Stimulated activated CD8-positive, alpha-beta memory T cell treated with anti-CD3 and anti-CD28 coated beads, Interleukin-12 subunit alpha, Interleukin-12 subunit beta, amount 100 ng/mL, for 24 hours (primary cell): ENCODE data around the gene SERPINH1.
"Not testable (repeated sequence)": the region's sequence is repeated elsewhere in the genome, so short reads cannot be mapped to it uniquely, and the experiment has no call there.

Experiments used
- DNase-seq: peaks from one replicate; pipeline ENCODE4 v3.0.0-alpha.2; 2020; ENCODE audit errors: extremely low read depth

The SERPINH1 gene

GRCh38 chr11:75574698-75575602 lies 12.9 kb downstream of the SERPINH1 start:
- no peak for DNase-seq

GRCh38 chr11:75576017-75576416 lies 14.0 kb downstream of the SERPINH1 start:
- no peak for DNase-seq

- DNase-seq = no peak
These were observed 14.5 kb downstream of the SERPINH1 start for GRCh38 chr11:75576499-75576918.

- no peak for DNase-seq
These were observed 15.2 kb downstream of the SERPINH1 start for GRCh38 chr11:75577207-75577606.

- no peak for DNase-seq
These were observed 16.9 kb downstream of the SERPINH1 start for GRCh38 chr11:75578977-75579376.

GRCh38 chr11:75579841-75580240 lies 17.8 kb downstream of the SERPINH1 start:
- DNase-seq = no peak

GRCh38 chr11:75582506-75582894 lies 20.4 kb downstream of the SERPINH1 start:
- DNase-seq = no peak

GRCh38 chr11:75582895-75583717 lies 21.1 kb downstream of the SERPINH1 start:
- no peak for DNase-seq

- DNase-seq = no peak
These were observed 21.9 kb downstream of the SERPINH1 start for GRCh38 chr11:75583718-75584658.

GRCh38 chr11:75584659-75585292 lies 22.7 kb downstream of the SERPINH1 start:
- DNase-seq = not testable (repeated sequence)

- no peak for DNase-seq
These were observed 23.2 kb downstream of the SERPINH1 start for GRCh38 chr11:75585293-75585670.

GRCh38 chr11:75586395-75586794 lies 24.3 kb downstream of the SERPINH1 start:
- DNase-seq = no peak

- no peak for DNase-seq
These were observed 26.0 kb downstream of the SERPINH1 start for GRCh38 chr11:75588051-75588481.

GRCh38 chr11:75589051-75589450 lies 27.0 kb downstream of the SERPINH1 start:
- no peak for DNase-seq

- no peak for DNase-seq
These were observed 27.9 kb downstream of the SERPINH1 start for GRCh38 chr11:75589933-75590332.

- DNase-seq = no peak
These were observed 29.3 kb downstream of the SERPINH1 start for GRCh38 chr11:75591371-75591770.

- no peak for DNase-seq
These were observed 29.9 kb downstream of the SERPINH1 start for GRCh38 chr11:75591966-75592365.

- DNase-seq = no peak
These were observed 30.7 kb downstream of the SERPINH1 start for GRCh38 chr11:75592715-75593114.

GRCh38 chr11:75593286-75593915 lies 31.3 kb downstream of the SERPINH1 start:
- no peak for DNase-seq

GRCh38 chr11:75594211-75594610 lies 32.2 kb downstream of the SERPINH1 start:
- no peak for DNase-seq

GRCh38 chr11:75595429-75595828 lies 33.4 kb downstream of the SERPINH1 start:
- DNase-seq = no peak
